DMS79 treated with DMSO at 0.1 percent for 48 hours (cell line): ENCODE results near the gene CDH4.
"Not testable (repeated sequence)": the region's sequence is repeated elsewhere in the genome, so short reads cannot be mapped to it uniquely, and the experiment has no call there.

ENCODE experiments used
- DNase-seq: peaks from one replicate; lab custom pipeline; 2025; lab: John Stamatoyannopoulos, UW

CDH4 gene

GRCh38 chr20:61944967-61945366, 692.9 kb downstream of the CDH4 start:
- DNase-seq, result not testable (repeated sequence)

GRCh38 chr20:61945495-61945894, 693.4 kb downstream of the CDH4 start:
- DNase-seq, result not testable (repeated sequence)

- DNase-seq, result not testable (repeated sequence)
These were observed 696.0 kb downstream of the CDH4 start for GRCh38 chr20:61948056-61948455.

GRCh38 chr20:61948586-61949362, 696.7 kb downstream of the CDH4 start:
- no peak for DNase-seq

- no peak for DNase-seq
These were observed 697.3 kb downstream of the CDH4 start for GRCh38 chr20:61949363-61949713.

- DNase-seq, result no peak
These were observed 697.9 kb downstream of the CDH4 start for GRCh38 chr20:61949714-61950640.

GRCh38 chr20:61950641-61951071, 698.6 kb downstream of the CDH4 start:
- no peak for DNase-seq

GRCh38 chr20:61951695-61952533, 699.9 kb downstream of the CDH4 start:
- DNase-seq, result no peak

- peak; percentile 78 for DNase-seq
These were observed 701.3 kb downstream of the CDH4 start for GRCh38 chr20:61953037-61954021.

GRCh38 chr20:61954276-61955021, 702.4 kb downstream of the CDH4 start:
- DNase-seq, result peak; percentile 46

GRCh38 chr20:61955668-61956395, 703.8 kb downstream of the CDH4 start:
- no peak for DNase-seq

- DNase-seq, result no peak
These were observed 704.6 kb downstream of the CDH4 start for GRCh38 chr20:61956396-61957342.

GRCh38 chr20:61957961-61958715, 706.1 kb downstream of the CDH4 start:
- DNase-seq, result no peak

- no peak for DNase-seq
These were observed 707.0 kb downstream of the CDH4 start for GRCh38 chr20:61958773-61959700.

GRCh38 chr20:61960836-61961235, 708.8 kb downstream of the CDH4 start:
- DNase-seq, result no peak

GRCh38 chr20:61963149-61963548, 711.1 kb downstream of the CDH4 start:
- DNase-seq, result no peak
